Endothelial cell (in vitro differentiated cells): ENCODE data around the gene GSTO1. TPM values are rescaled to one million over a fixed set of nuclear protein-coding genes. Genes with fewer than 3 reads are reported as not detected.

Experiments used
- DNase-seq: peaks from one replicate; pipeline ENCODE4 v3.0.0; 2021; ENCODE audit warnings: low spot score
- H3K27ac Mint-ChIP-seq: one replicate; pipeline ENCODE4 v1.8.0; 2021; ENCODE audit warnings: mixed read lengths, inconsistent platforms; ENCODE audit not compliant: unreplicated experiment
- H3K27me3 Mint-ChIP-seq: one replicate; pipeline ENCODE4 v1.8.0; 2021; ENCODE audit warnings: mild to moderate bottlenecking, moderate library complexity, mixed read lengths, inconsistent platforms; ENCODE audit not compliant: unreplicated experiment
- H3K36me3 Mint-ChIP-seq: one replicate; pipeline ENCODE4 v1.8.0; 2021; ENCODE audit warnings: mild to moderate bottlenecking, low read depth, mixed read lengths, inconsistent platforms; ENCODE audit not compliant: unreplicated experiment
- H3K4me1 Mint-ChIP-seq: one replicate; pipeline ENCODE4 v1.8.0; 2021; ENCODE audit warnings: mild to moderate bottlenecking, mixed read lengths, inconsistent platforms; ENCODE audit not compliant: unreplicated experiment
- H3K4me3 Mint-ChIP-seq: one replicate; pipeline ENCODE4 v1.8.0; 2021; ENCODE audit warnings: mild to moderate bottlenecking, mixed read lengths, inconsistent platforms; ENCODE audit not compliant: unreplicated experiment
- H3K9me3 Mint-ChIP-seq: one replicate; pipeline ENCODE4 v1.8.0; 2021; ENCODE audit warnings: mixed read lengths, inconsistent platforms; ENCODE audit not compliant: unreplicated experiment
- CTCF ChIP-seq: fragments of 200-600 bp; sonication (generic); IDR thresholded peaks from one replicate; pipeline ENCODE4 v1.5.0; 2021; ENCODE audit warnings: antibody characterized with exemption; ENCODE audit not compliant: unreplicated experiment
- total RNA-seq: library from RNA; stranded (reverse); fragmentation: NEBNext Ultra II Directional; extraction: Animal tissue kit (Norgen Biotek cat#: 25700); gene quantifications from one replicate; pipeline ENCODE4 v1.2.1, GENCODE V29; 2021; ENCODE audit not compliant: unreplicated experiment

GSTO1 gene
- total RNA-seq, 1 donor from 2014 or later = 121 TPM

GRCh38 chr10:104264783-104265182 is 10.1 kb downstream of the GSTO1 start:
- Mint-ChIP-seq H3K9me3 (no peaks in the 10 kb centered on the region), H3K27me3 (peaks cover 3% of the 10 kb centered on the region), H3K36me3 (peaks cover 8% of the 10 kb centered on the region), H3K4me3 (no peak overlapping the region), H3K4me1 (peaks cover 26% of the 10 kb centered on the region), H3K27ac (no peak overlapping the region)
- DNase-seq = no peak
- TF ChIP-seq CTCF = no peak

DNA sequence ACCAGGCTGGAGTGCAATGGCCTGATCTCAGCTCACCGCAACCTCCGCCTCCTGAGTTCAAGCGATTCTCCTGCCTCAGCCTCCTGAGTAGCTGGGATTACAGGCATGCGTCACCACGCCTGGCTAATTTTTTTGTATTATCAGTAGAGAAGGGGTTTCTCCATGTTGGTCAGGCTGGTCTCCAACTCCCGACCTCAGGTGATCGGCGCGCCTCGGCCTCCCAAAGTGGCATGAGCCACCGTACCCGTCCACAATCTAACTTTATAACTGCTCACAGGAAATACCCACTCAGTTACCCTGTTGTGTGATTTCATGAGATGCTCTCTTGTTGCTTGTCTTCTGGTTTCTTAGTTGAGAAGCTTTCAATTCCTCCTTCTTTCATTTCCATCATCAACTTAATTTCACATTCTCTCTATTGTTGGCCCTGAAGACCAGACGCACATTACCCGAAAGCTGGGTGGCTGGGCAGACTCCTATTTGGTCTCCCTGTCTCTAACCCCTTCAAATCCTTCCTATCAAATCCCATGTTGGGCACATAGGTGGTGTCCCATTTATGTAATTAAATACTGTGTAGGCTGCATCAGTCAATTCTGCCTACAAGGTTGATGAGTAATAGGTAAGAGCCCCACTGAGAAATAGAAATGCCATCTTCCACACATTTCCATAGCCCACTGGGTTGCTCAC is 13.2 kb downstream of the GSTO1 start:
- H3K27me3 Mint-ChIP-seq = no peaks in the 10 kb centered on the region
- peaks cover 3% of the 10 kb centered on the region for H3K36me3 Mint-ChIP-seq
- no peak for TF ChIP-seq CTCF
- peak overlapping the region; percentile 93 for H3K4me3 Mint-ChIP-seq
- no peaks in the 10 kb centered on the region for H3K9me3 Mint-ChIP-seq
- no peak for DNase-seq
- peaks cover 5% of the 10 kb centered on the region for H3K4me1 Mint-ChIP-seq
- peak overlapping the region; percentile 95 for H3K27ac Mint-ChIP-seq

- Mint-ChIP-seq H3K27me3 (no peaks in the 10 kb centered on the region), H3K27ac (peak overlapping the region; percentile 95), H3K36me3 (peaks cover 3% of the 10 kb centered on the region), H3K4me1 (peaks cover 5% of the 10 kb centered on the region), H3K4me3 (peak overlapping the region; percentile 93), H3K9me3 (no peaks in the 10 kb centered on the region)
- no peak for TF ChIP-seq CTCF
- no peak for DNase-seq
Observed at GRCh38 chr10:104268405-104268712, 13.7 kb downstream of the GSTO1 start.

GRCh38 chr10:104268713-104269645 is 14.3 kb downstream of the GSTO1 start, which contains the start of gene GSTO2:
GSTO2 (plus strand) TSS chr10:104269184; CDS start chr10:104274916, 5,732 bp downstream.
- peaks cover 5% of the 10 kb centered on the region for H3K4me1 Mint-ChIP-seq
- peak within 1 kb of the TSS; percentile 93 for H3K4me3 Mint-ChIP-seq
- H3K27ac Mint-ChIP-seq = peak within 1 kb of the TSS; percentile 95
- no peaks in the 10 kb centered on the region for H3K27me3 Mint-ChIP-seq
- TF ChIP-seq CTCF = no peak
- peaks cover 3% of the 10 kb centered on the region for H3K36me3 Mint-ChIP-seq
- peak; percentile 97 for DNase-seq
- no peaks in the 10 kb centered on the region for H3K9me3 Mint-ChIP-seq

- Mint-ChIP-seq H3K9me3 (no peaks in the 10 kb centered on the region), H3K4me3 (no peak overlapping the region), H3K4me1 (peaks cover 2% of the 10 kb centered on the region), H3K27me3 (no peaks in the 10 kb centered on the region), H3K27ac (no peak overlapping the region), H3K36me3 (no peaks in the 10 kb centered on the region)
- DNase-seq = no peak
- TF ChIP-seq CTCF = no peak
Observed at GRCh38 chr10:104273286-104273685, 18.6 kb downstream of the GSTO1 start.
